HG02623 (cell line): ENCODE results near the gene FNDC3B.
"Not testable (repeated sequence)": the region's sequence is repeated elsewhere in the genome, so short reads cannot be mapped to it uniquely, and the experiment has no call there.

Source experiments
- ATAC-seq: cut with Tn5 transposase; IDR thresholded peaks from one replicate; pipeline ENCODE4 v1.9.1; 2021; ENCODE audit warnings: moderate library complexity; ENCODE audit not compliant: unreplicated experiment

The FNDC3B gene

GRCh38 chr3:172030181-172030580 is 9.2 kb upstream of the FNDC3B start:
- no peak for ATAC-seq

- ATAC-seq = no peak
Observed at GRCh38 chr3:172031996-172032395, 7.4 kb upstream of the FNDC3B start.

GRCh38 chr3:172033396-172033795 is 6.0 kb upstream of the FNDC3B start:
- ATAC-seq = no peak

GRCh38 chr3:172034786-172035685 is 4.3 kb upstream of the FNDC3B start:
- no peak for ATAC-seq

- ATAC-seq = no peak
Observed at GRCh38 chr3:172036541-172037215, 2.7 kb upstream of the FNDC3B start.

- ATAC-seq = no peak
Observed at GRCh38 chr3:172038798-172039435, 461 bp upstream of the FNDC3B start.

- peak; percentile 22 for ATAC-seq
Observed at GRCh38 chr3:172040078-172040980, 951 bp downstream of the FNDC3B start.

- ATAC-seq = no peak
Observed at GRCh38 chr3:172040981-172041963, 1.9 kb downstream of the FNDC3B start.

GRCh38 chr3:172042136-172042662 is 2.8 kb downstream of the FNDC3B start:
- no peak for ATAC-seq

- not testable (repeated sequence) for ATAC-seq
Observed at GRCh38 chr3:172042663-172043179, 3.3 kb downstream of the FNDC3B start.

- ATAC-seq = no peak
Observed at GRCh38 chr3:172043233-172043632, 3.9 kb downstream of the FNDC3B start.

GRCh38 chr3:172043766-172044165 is 4.4 kb downstream of the FNDC3B start:
- ATAC-seq = no peak

GRCh38 chr3:172044833-172045585 is 5.6 kb downstream of the FNDC3B start:
- no peak for ATAC-seq

GRCh38 chr3:172046268-172046915 is 7.0 kb downstream of the FNDC3B start:
- no peak for ATAC-seq

GRCh38 chr3:172047567-172048115 is 8.3 kb downstream of the FNDC3B start:
- ATAC-seq = no peak

- ATAC-seq = no peak
Observed at GRCh38 chr3:172048599-172048998, 9.2 kb downstream of the FNDC3B start.

- no peak for ATAC-seq
Observed at GRCh38 chr3:172051310-172051956, 12.1 kb downstream of the FNDC3B start.
